IMR-90 (cell line): Measurements from ENCODE around the gene SLC9A9. TPM values are rescaled to one million over a fixed set of nuclear protein-coding genes. Genes with fewer than 3 reads are reported as not detected.

Experiments
- ATAC-seq: fragments of 200-7000 bp; cut with Tn5 transposase; 2 replicates; pipeline ENCODE4 v1.9.1; 2020; ENCODE audit warnings: low read depth, mild to moderate bottlenecking, moderate library complexity
- BruUV-seq: library from RNA; stranded (reverse); fragments of 400-500 nt; replicated peaks from 2 replicates; lab custom pipeline; 2021; lab: Mats Ljungman, UMichigan
- CTCF ChIA-PET: fragments of 300-600 bp; formaldehyde crosslinking; extraction: SDS; loops from one replicate; lab custom pipeline; 2021; ENCODE audit warnings: antibody characterized with exemption; lab: Yijun Ruan, JAX
- POLR2A ChIA-PET: fragments of 300-600 bp; sonication (Branson Sonifier 250); formaldehyde crosslinking; loops from one replicate; lab custom pipeline; 2022; ENCODE audit warnings: antibody characterized with exemption; ENCODE audit not compliant: unreplicated experiment; lab: Charles Lee
- DNase-seq: peaks from one replicate; pipeline ENCODE4 v3.0.0; 2013
- H2AFZ ChIP-seq: replicated peaks from 2 replicates; pipeline ENCODE3; 2013; ENCODE audit warnings: low read length, mild to moderate bottlenecking; ENCODE audit not compliant: poor library complexity
- H2AK5ac ChIP-seq: 2 replicates; pipeline ENCODE4 v1.6.1; 2013; ENCODE audit warnings: low read depth, low read length, inconsistent platforms
- H2AK9ac ChIP-seq: replicated peaks from 2 replicates; pipeline ENCODE3; 2013; ENCODE audit warnings: mild to moderate bottlenecking, low read depth, low read length, moderate library complexity; ENCODE audit not compliant: poor library complexity
- H2BK120ac ChIP-seq: 2 replicates; pipeline ENCODE4 v1.6.1; 2013; ENCODE audit warnings: low read depth, low read length, inconsistent platforms
- H2BK15ac ChIP-seq: 3 replicates; pipeline ENCODE4 v1.6.1; 2013; ENCODE audit warnings: low read depth, low read length, inconsistent platforms
- H2BK20ac ChIP-seq: 2 replicates; pipeline ENCODE4 v1.6.1; 2013; ENCODE audit warnings: low read depth, mild to moderate bottlenecking, inconsistent platforms, low read length, moderate library complexity
- H2BK5ac ChIP-seq: 2 replicates; pipeline ENCODE4 v1.6.1; 2013; ENCODE audit warnings: mild to moderate bottlenecking, low read depth, low read length, inconsistent platforms; ENCODE audit not compliant: poor library complexity, severe bottlenecking
- H3K14ac ChIP-seq: replicated peaks from 2 replicates; pipeline ENCODE4 v1.6.1; 2013; ENCODE audit warnings: low read depth, low read length, inconsistent platforms
- H3K18ac ChIP-seq: 2 replicates; pipeline ENCODE4 v1.6.1; 2013; ENCODE audit warnings: low read depth, low read length, control low read depth
- H3K23ac ChIP-seq: 2 replicates; pipeline ENCODE4 v1.6.1; 2013; ENCODE audit warnings: low read depth, low read length, inconsistent platforms
- H3K27ac ChIP-seq: 2 replicates; pipeline ENCODE4 v1.5.1; 2013; ENCODE audit warnings: mild to moderate bottlenecking, control low read depth, low read length; ENCODE audit not compliant: insufficient read depth
- H3K27me3 ChIP-seq: 2 replicates; pipeline ENCODE4 v1.6.1; 2013; ENCODE audit warnings: low read length; ENCODE audit not compliant: control insufficient read depth, insufficient read depth
- H3K36me3 ChIP-seq: 2 replicates; pipeline ENCODE4 v1.6.1; 2013; ENCODE audit warnings: low read length, mixed read lengths; ENCODE audit not compliant: control insufficient read depth, insufficient read depth
- H3K4ac ChIP-seq: 2 replicates; pipeline ENCODE4 v1.6.1; 2013; ENCODE audit warnings: low read depth, low read length, inconsistent platforms
- H3K4me1 ChIP-seq: 2 replicates; pipeline ENCODE4 v1.6.1; 2013; ENCODE audit warnings: low read length, mixed read lengths; ENCODE audit not compliant: control insufficient read depth, insufficient read depth
- H3K4me2 ChIP-seq: 2 replicates; pipeline ENCODE4 v1.6.1; 2013; ENCODE audit warnings: low read depth, mild to moderate bottlenecking, control low read depth, low read length, moderate library complexity
- H3K4me3 ChIP-seq: 2 replicates; pipeline ENCODE4 v1.5.1; 2013; ENCODE audit warnings: low read depth, mild to moderate bottlenecking, control low read depth, low read length, moderate library complexity; ENCODE audit not compliant: insufficient read depth
- H3K56ac ChIP-seq: 2 replicates; pipeline ENCODE4 v1.6.1; 2013; ENCODE audit warnings: low read length, inconsistent platforms; ENCODE audit not compliant: insufficient read depth; ENCODE audit errors: extremely low read depth
- H3K79me1 ChIP-seq, 2 experiments: 2 replicates each; pipeline ENCODE4 v1.6.1; 2013; ENCODE audit warnings: low read length in 2 of 2, inconsistent platforms in 1 of 2, low read depth in 1 of 2
- H3K9ac ChIP-seq: 2 replicates; pipeline ENCODE4 v1.6.1; 2013; ENCODE audit warnings: low read depth, low read length, control low read depth
- H3K9me1 ChIP-seq: 2 replicates; pipeline ENCODE4 v1.6.1; 2013; ENCODE audit warnings: low read length, inconsistent platforms; ENCODE audit not compliant: insufficient read depth
- H3K9me3 ChIP-seq: 2 replicates; pipeline ENCODE4 v1.6.1; 2013; ENCODE audit warnings: low read length; ENCODE audit not compliant: control insufficient read depth, insufficient read depth
- H4K20me1 ChIP-seq: 2 replicates; pipeline ENCODE4 v1.6.1; 2013; ENCODE audit warnings: low read length, inconsistent platforms; ENCODE audit not compliant: insufficient read depth
- H4K5ac ChIP-seq: 2 replicates; pipeline ENCODE4 v1.6.1; 2013; ENCODE audit warnings: mild to moderate bottlenecking, low read depth, low read length, control low read depth
- H4K8ac ChIP-seq, 2 experiments: 2 replicates each; pipeline ENCODE4 v1.6.1; 2013; ENCODE audit warnings: low read depth in 2 of 2, low read length in 2 of 2, control low read depth in 1 of 2, inconsistent platforms in 1 of 2
- H4K91ac ChIP-seq: 2 replicates; pipeline ENCODE4 v1.6.1; 2013; ENCODE audit warnings: low read depth, low read length, inconsistent platforms; ENCODE audit not compliant: insufficient read depth
- BHLHE40 ChIP-seq: fragments of 150-350 bp; IDR thresholded peaks from 2 replicates; pipeline ENCODE4 v1.6.1; 2016; ENCODE audit warnings: mild to moderate bottlenecking, low read depth, low read length
- CEBPB ChIP-seq: IDR thresholded peaks from 2 replicates; pipeline ENCODE4 v1.6.1; 2012; ENCODE audit warnings: low read depth, low read length, improper control_type of control experiment
- CHD1 ChIP-seq: IDR thresholded peaks from 2 replicates; pipeline ENCODE4 v1.6.1; 2012; ENCODE audit warnings: low read depth, low read length, improper control_type of control experiment
- MAFK ChIP-seq: IDR thresholded peaks from 2 replicates; pipeline ENCODE4 v1.6.1; 2012; ENCODE audit warnings: low read depth, low read length, improper control_type of control experiment
- MAZ ChIP-seq: IDR thresholded peaks from 2 replicates; pipeline ENCODE4 v1.6.1; 2012; ENCODE audit warnings: low read depth, mild to moderate bottlenecking, low read length, improper control_type of control experiment, moderate library complexity, borderline replicate concordance
- MXI1 ChIP-seq: IDR thresholded peaks from 2 replicates; pipeline ENCODE4 v1.6.1; 2012; ENCODE audit warnings: low read depth, mild to moderate bottlenecking, low read length, moderate library complexity, borderline replicate concordance
- NFE2L2 ChIP-seq: fragments of 150-350 bp; IDR thresholded peaks from 2 replicates; pipeline ENCODE4 v1.6.1; 2016; ENCODE audit warnings: low read depth, mild to moderate bottlenecking, low read length
- POLR2A ChIP-seq: IDR thresholded peaks from 2 replicates; pipeline ENCODE4 v1.6.1; 2012; ENCODE audit warnings: mild to moderate bottlenecking, low read depth, low read length
- RAD21 ChIP-seq: IDR thresholded peaks from 2 replicates; pipeline ENCODE4 v1.6.1; 2012; ENCODE audit warnings: low read length, improper control_type of control experiment
- RCOR1 ChIP-seq: IDR thresholded peaks from 2 replicates; pipeline ENCODE4 v1.6.1; 2012; ENCODE audit warnings: mild to moderate bottlenecking, low read length, improper control_type of control experiment; ENCODE audit not compliant: insufficient replicate concordance
- RFX5 ChIP-seq: IDR thresholded peaks from 2 replicates; pipeline ENCODE4 v1.8.0; 2012; ENCODE audit warnings: low read depth, mild to moderate bottlenecking, low read length, moderate library complexity
- SMC3 ChIP-seq: fragments of 150-350 bp; IDR thresholded peaks from 2 replicates; pipeline ENCODE4 v1.6.1; 2016; ENCODE audit warnings: low read depth, mild to moderate bottlenecking, antibody characterized with exemption, low read length, moderate library complexity
- WGBS, 2 experiments: methylation state at CpG; one replicate each; pipeline versions ENCODE4 v1.1.5 to v1.1.7; 2013; ENCODE audit warnings: missing lambda C conversion rate in 2 of 2; ENCODE audit not compliant: insufficient read length in 1 of 2; ENCODE audit errors: extremely low coverage in 2 of 2; 5-methylcytosine and 5-hydroxymethylcytosine counted together
- dilution Hi-C: fragments of 300-500 bp; cut with HindIII; formaldehyde crosslinking; loops from one replicate; pipeline ENCODE4 v1.14.3; 2018; ENCODE audit warnings: low sequenced_read_pairs; ENCODE audit not compliant: unreplicated experiment
- in situ Hi-C: fragments of 300-500 bp; cut with MboI; formaldehyde crosslinking; loops from 3 replicates; pipeline ENCODE4 v1.14.3; 2019; ENCODE audit warnings: low sequenced_read_pairs, inconsistent platforms, mixed read lengths
- intact Hi-C: fragments of 100-400 bp; cut with micrococcal nuclease; formaldehyde crosslinking; loops from 2 replicates; pipeline ENCODE4 v1.10.0; 2022
- polyA plus RNA-seq, 3 experiments: library from polyadenylated mRNA; depleted of rRNA; stranded (reverse); fragments of >200 nt; gene quantifications; 2 replicates each; pipeline ENCODE4 v1.2.3, GENCODE V29; 2012; ENCODE audit warnings: low replicate concordance in 1 of 3
- total RNA-seq: library from RNA; depleted of rRNA; stranded (reverse); fragments of >200 nt; gene quantifications from 2 replicates; pipeline ENCODE4 v1.2.3, GENCODE V29; 2012
- TF ChIP-seq, protein P1 (sequence below): fragments of 150-350 bp; IDR thresholded peaks from 2 replicates; pipeline ENCODE4 v1.6.1; 2017; ENCODE audit warnings: mild to moderate bottlenecking, antibody characterized with exemption, low read length, low read depth
- TF ChIP-seq, protein P2 (sequence below): fragments of 150-350 bp; IDR thresholded peaks from 2 replicates; pipeline ENCODE4 v1.6.1; 2016; ENCODE audit warnings: low read depth, mild to moderate bottlenecking, low read length, moderate library complexity, borderline replicate concordance

Gene SLC9A9
- total and polyA plus RNA-seq, 2 of the 4 experiments (the other 2 are of a cell fraction), result 1.4 to 2.3 TPM

DNA sequence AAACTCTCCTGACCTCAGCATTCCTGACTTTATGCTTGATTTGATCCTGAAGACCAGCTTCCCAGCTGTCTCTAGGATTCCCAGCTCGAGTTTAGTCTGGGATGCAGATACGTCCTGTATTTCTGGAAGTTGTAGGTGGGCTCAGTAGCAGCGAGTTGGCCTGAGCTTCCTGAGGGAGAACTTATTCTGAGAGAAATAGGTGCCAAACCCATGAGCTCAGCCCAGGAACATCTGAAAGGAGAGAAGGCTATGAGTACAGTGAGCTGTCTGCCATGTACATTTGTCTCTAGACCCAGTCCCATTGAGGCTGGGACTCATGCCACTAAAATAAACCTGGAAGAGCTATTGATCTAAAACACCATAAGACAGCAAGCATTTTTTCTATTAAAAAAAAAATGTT is 36.6 kb upstream of the SLC9A9 start:
- Histone ChIP-seq H3K27me3 (no peaks in the 10 kb centered on the region; the same call in 1 of the 2 replicates), H4K20me1 (no peaks in the 10 kb centered on the region), H4K8ac (no peak overlapping the region), H3K56ac (no peak overlapping the region), H3K79me1 (no peaks in the 10 kb centered on the region), H3K9me3 (no peaks in the 10 kb centered on the region), H3K4me2 (no peak overlapping the region), H3K36me3 (no peaks in the 10 kb centered on the region), H3K14ac (no peak overlapping the region), H3K4ac (no peak overlapping the region), H3K23ac (no peak overlapping the region), H2AK9ac (no peak overlapping the region), H4K91ac (no peak overlapping the region), H2BK20ac (no peak overlapping the region), H3K9ac (no peak overlapping the region), H2AFZ (no peak overlapping the region), H2BK15ac (no peak overlapping the region), H2BK120ac (no peak overlapping the region), H2AK5ac (no peak overlapping the region), H3K18ac (no peak overlapping the region), H3K9me1 (no peaks in the 10 kb centered on the region), H3K4me1 (no peaks in the 10 kb centered on the region), H4K5ac (no peak overlapping the region), H3K27ac (no peak overlapping the region), H3K4me3 (no peak overlapping the region), H2BK5ac (no peak overlapping the region)
- no CpG with 5 or more reads among the region's 3 CpGs for WGBS, 2 experiments
- DNase-seq (no peak), ATAC-seq (no peak)
- in situ Hi-C loops, result no loop called here
- ChIA-PET CTCF (interaction anchor here (0.5 to 1.6 kb wide), 4 partner anchors 9 to 823 kb away, joined by 3 to 9 read pairs (median 4); no protein-coding TSS in a partner anchor), POLR2A (no interaction called here)
- BruUV-seq, result no TSS peak
- TF ChIP-seq MXI1, result no peak
- no peak for TF ChIP-seq SMC3
- TF ChIP-seq, protein P1, sequence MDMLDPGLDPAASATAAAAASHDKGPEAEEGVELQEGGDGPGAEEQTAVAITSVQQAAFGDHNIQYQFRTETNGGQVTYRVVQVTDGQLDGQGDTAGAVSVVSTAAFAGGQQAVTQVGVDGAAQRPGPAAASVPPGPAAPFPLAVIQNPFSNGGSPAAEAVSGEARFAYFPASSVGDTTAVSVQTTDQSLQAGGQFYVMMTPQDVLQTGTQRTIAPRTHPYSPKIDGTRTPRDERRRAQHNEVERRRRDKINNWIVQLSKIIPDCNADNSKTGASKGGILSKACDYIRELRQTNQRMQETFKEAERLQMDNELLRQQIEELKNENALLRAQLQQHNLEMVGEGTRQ, result no peak
- TF ChIP-seq, protein P2, sequence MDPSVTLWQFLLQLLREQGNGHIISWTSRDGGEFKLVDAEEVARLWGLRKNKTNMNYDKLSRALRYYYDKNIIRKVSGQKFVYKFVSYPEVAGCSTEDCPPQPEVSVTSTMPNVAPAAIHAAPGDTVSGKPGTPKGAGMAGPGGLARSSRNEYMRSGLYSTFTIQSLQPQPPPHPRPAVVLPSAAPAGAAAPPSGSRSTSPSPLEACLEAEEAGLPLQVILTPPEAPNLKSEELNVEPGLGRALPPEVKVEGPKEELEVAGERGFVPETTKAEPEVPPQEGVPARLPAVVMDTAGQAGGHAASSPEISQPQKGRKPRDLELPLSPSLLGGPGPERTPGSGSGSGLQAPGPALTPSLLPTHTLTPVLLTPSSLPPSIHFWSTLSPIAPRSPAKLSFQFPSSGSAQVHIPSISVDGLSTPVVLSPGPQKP, result no peak
- TF ChIP-seq RFX5, result no peak
- TF ChIP-seq MAFK, result no peak
- no peak for TF ChIP-seq CHD1
- no peak for TF ChIP-seq NFE2L2
- TF ChIP-seq POLR2A, result no peak
- no peak for TF ChIP-seq MAZ
- no peak for TF ChIP-seq RAD21
- no peak for TF ChIP-seq RCOR1
- TF ChIP-seq CEBPB, result no peak
- TF ChIP-seq BHLHE40, result no peak
- dilution Hi-C loops, result no loop called here
- intact Hi-C loops, result loop anchor here (2.0 to 5.0 kb wide), 2 partner anchors 66 to 108 kb away; no protein-coding TSS in a partner anchor
